Memory B cell (primary cell): ENCODE results near the gene ZNF784.
A peak's percentile ranks its signal among the peaks of the same experiment; 100 is the strongest.

Source experiments
- ATAC-seq: fragments of 150-1000 bp; cut with Tn5 transposase; 2 replicates; pipeline ENCODE4 v1.10.0; 2021; ENCODE audit warnings: low read depth, mild to moderate bottlenecking, moderate library complexity
- DNase-seq, 2 donors: peaks; one replicate each; pipeline ENCODE4 v3.0.0; 2022; ENCODE audit warnings: low spot score in 2 of 2
- H3K27ac Mint-ChIP-seq: one replicate; pipeline ENCODE4 v1.8.0; 2022; ENCODE audit warnings: mild to moderate bottlenecking, moderate library complexity, mixed read lengths
- H3K27me3 Mint-ChIP-seq: one replicate; pipeline ENCODE4 v1.8.0; 2022; ENCODE audit warnings: mixed read lengths
- H3K36me3 Mint-ChIP-seq: one replicate; pipeline ENCODE4 v1.8.0; 2022; ENCODE audit warnings: mild to moderate bottlenecking, mixed read lengths
- H3K4me1 Mint-ChIP-seq: one replicate; pipeline ENCODE4 v1.8.0; 2022; ENCODE audit warnings: mixed read lengths
- H3K4me3 Mint-ChIP-seq: one replicate; pipeline ENCODE4 v1.8.0; 2022; ENCODE audit warnings: mild to moderate bottlenecking, moderate library complexity, mixed read lengths
- H3K9me3 Mint-ChIP-seq: one replicate; pipeline ENCODE4 v1.8.0; 2022; ENCODE audit warnings: mixed read lengths

Gene ZNF784

DNA sequence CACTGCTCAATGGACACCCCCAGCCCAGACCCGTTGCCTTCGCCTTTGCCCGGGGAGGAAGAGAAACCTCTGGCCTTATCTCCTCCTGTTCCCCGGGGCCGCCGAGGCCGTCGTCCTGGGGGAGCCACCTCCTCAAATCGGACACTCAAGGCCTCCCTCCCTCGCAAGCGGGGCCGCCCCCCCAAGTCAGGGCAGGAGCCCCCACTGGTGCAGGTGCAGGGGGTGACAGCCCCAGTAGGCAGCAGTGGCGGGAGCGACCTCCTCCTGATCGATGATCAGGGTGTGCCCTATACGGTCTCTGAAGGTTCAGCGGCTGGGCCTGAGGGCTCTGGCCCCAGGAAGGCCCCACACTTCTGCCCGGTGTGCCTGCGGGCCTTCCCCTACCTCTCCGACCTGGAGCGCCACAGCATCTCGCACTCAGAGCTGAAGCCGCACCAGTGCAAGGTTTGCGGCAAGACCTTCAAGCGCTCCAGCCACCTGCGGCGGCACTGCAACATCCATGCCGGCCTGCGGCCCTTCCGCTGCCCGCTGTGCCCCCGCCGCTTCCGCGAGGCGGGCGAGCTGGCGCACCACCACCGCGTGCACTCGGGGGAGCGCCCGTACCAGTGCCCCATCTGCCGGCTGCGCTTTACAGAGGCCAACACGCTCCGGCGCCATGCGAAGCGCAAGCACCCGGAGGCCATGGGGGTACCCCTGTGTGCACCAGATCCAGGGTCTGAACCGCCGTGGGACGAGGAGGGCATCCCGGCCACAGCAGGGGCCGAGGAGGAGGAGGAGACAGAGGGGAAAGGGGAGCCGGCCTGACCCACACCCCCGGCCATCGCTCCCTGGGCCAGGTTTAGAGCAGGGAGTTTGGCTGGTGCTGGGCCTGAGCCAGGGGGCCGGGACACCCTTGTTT, 22.0 kb downstream of the ZNF784 start:
- DNase-seq = no peak
- H3K4me3 Mint-ChIP-seq = peak overlapping the region; percentile 85
- peaks cover 6% of the 10 kb centered on the region for H3K9me3 Mint-ChIP-seq
- H3K4me1 Mint-ChIP-seq = peaks cover 30% of the 10 kb centered on the region
- no peaks in the 10 kb centered on the region for H3K27me3 Mint-ChIP-seq
- ATAC-seq = no peak
- H3K27ac Mint-ChIP-seq = no peak overlapping the region
- peaks cover 12% of the 10 kb centered on the region for H3K36me3 Mint-ChIP-seq

DNA sequence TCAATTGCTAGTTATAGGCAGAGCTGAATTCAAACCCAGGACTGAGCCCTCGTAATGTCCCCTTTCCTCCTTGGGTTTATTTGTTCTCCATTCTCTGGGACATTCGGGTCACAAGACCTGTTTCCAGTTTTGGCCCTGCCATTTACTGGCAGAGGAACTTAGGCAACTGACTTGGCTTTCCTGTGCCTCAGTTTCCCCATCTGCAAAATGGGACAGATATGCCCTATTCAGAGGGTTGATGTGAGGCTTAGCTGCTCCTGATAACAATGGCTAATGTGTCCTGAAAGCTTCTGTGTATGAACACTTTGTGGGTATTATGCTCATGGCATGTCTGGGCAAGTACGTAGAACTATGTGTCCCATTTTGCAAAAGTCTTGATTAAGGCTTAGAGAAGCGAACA, 23.3 kb downstream of the ZNF784 start:
- peak overlapping the region; percentile 58 for H3K27ac Mint-ChIP-seq
- peaks cover 6% of the 10 kb centered on the region for H3K9me3 Mint-ChIP-seq
- no peaks in the 10 kb centered on the region for H3K27me3 Mint-ChIP-seq
- ATAC-seq (no peak), DNase-seq (no peak)
- H3K4me1 Mint-ChIP-seq = peaks cover 25% of the 10 kb centered on the region
- peak overlapping the region; percentile 85 for H3K4me3 Mint-ChIP-seq
- H3K36me3 Mint-ChIP-seq = peaks cover 19% of the 10 kb centered on the region

DNA sequence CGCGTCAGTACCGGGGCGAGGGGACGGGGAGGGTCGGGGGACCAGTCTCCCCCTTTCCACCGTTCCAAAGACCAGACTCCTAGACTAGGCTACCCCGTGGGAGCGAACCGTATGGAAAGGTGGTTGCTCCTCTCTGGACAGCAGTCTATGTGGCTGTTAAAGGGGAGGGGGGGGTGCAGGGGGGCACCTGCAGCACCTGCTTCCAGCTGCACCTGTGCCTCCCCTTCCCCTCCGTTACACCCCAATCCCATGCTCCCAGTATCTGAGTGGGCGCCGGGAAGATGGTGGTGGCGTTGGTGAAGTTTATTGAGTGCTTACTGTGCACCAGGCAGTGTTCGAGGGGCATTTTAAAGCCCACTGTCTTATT, 23.7 kb downstream of the ZNF784 start:
- peaks cover 22% of the 10 kb centered on the region for H3K4me1 Mint-ChIP-seq
- peaks cover 24% of the 10 kb centered on the region for H3K36me3 Mint-ChIP-seq
- peak overlapping the region; percentile 85 for H3K4me3 Mint-ChIP-seq
- H3K27me3 Mint-ChIP-seq = no peaks in the 10 kb centered on the region
- DNase-seq (no peak), ATAC-seq (no peak)
- no peak overlapping the region for H3K27ac Mint-ChIP-seq
- H3K9me3 Mint-ChIP-seq = peaks cover 8% of the 10 kb centered on the region

DNA sequence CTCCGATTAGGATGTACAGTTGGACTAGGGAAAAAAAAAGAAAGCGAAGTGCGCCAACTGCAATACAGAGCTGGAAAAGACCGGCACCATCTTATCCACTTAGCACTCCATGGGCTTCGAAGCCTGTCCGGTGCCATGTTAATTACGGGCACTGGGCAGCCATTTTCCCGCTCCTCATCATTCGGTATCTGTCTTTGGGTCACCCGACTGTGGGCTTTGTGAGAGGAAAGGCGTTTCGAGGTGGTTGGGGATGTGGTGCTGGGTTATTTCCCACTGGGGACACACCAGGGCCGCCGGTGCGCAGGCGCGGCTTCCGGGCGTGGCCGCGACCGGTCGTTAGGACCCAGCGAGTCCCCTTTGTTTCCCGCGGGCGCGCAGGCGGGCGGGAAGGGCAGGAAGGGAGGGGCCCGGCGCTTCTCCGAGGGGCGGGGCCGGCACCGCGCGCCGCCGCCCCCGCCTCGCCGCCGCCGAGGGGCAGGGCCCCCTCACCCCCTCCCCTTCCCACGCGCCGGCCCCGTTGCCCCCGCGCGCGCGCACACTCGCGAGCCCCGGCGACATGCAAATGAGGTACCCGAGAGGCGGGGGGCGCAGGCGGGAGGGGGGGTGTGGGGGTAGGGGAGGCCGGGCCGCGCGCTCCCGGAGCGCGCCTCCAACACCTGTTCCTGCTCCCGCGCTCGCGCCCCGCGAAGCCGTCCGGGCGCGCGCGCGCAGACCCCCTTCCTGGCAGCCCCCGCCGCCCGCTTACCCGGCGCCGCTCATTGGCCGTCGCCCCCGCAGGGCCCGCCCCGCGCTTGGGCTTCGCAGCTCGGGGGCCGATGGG, 24.3 kb downstream of the ZNF784 start, which contains the start of gene ZNF524:
ZNF524 (plus strand) TSS at position 447 of the 820 bp plus-strand sequence. CDS start 1,825 bp downstream, outside the sequence.
- H3K9me3 Mint-ChIP-seq = peaks cover 8% of the 10 kb centered on the region
- peak; percentile 77 to 91 for DNase-seq
- H3K27me3 Mint-ChIP-seq = no peaks in the 10 kb centered on the region
- peak within 1 kb of the TSS; percentile 97 for H3K27ac Mint-ChIP-seq
- H3K4me3 Mint-ChIP-seq = peak within 1 kb of the TSS; percentile 98
- ATAC-seq = peak; percentile 61
- peaks cover 30% of the 10 kb centered on the region for H3K36me3 Mint-ChIP-seq
- peaks cover 22% of the 10 kb centered on the region for H3K4me1 Mint-ChIP-seq

- H3K4me1 Mint-ChIP-seq = peaks cover 18% of the 10 kb centered on the region
Observed at GRCh38 chr19:55599468-55599841, 24.9 kb downstream of the ZNF784 start, which contains the start of gene FIZ1. TSS of gene FIZ1 (minus strand) at chr19:55599517. CDS start at chr19:55597865, 1,652 bp downstream.

GRCh38 chr19:55598719-55599467, 25.5 kb downstream of the ZNF784 start:
- Mint-ChIP-seq H3K27ac (peak overlapping the region; percentile 97), H3K27me3 (no peaks in the 10 kb centered on the region), H3K36me3 (peaks cover 34% of the 10 kb centered on the region), H3K4me3 (peak overlapping the region; percentile 98), H3K9me3 (peaks cover 8% of the 10 kb centered on the region), H3K4me1 (peaks cover 17% of the 10 kb centered on the region)
- DNase-seq = peak; percentile 99
- peak; percentile 67 for ATAC-seq

More at GRCh38 chr19:55599468-55599841, 24.9 kb downstream of the ZNF784 start, which contains the start of gene FIZ1:
- H3K36me3 Mint-ChIP-seq = peaks cover 34% of the 10 kb centered on the region
- peak within 1 kb of the TSS; percentile 98 for H3K4me3 Mint-ChIP-seq
- DNase-seq (peak in 1 of 2 donors; percentile 92), ATAC-seq (peak; percentile 67)
- peak within 1 kb of the TSS; percentile 97 for H3K27ac Mint-ChIP-seq
- H3K9me3 Mint-ChIP-seq = peaks cover 8% of the 10 kb centered on the region
- H3K27me3 Mint-ChIP-seq = no peaks in the 10 kb centered on the region

DNA sequence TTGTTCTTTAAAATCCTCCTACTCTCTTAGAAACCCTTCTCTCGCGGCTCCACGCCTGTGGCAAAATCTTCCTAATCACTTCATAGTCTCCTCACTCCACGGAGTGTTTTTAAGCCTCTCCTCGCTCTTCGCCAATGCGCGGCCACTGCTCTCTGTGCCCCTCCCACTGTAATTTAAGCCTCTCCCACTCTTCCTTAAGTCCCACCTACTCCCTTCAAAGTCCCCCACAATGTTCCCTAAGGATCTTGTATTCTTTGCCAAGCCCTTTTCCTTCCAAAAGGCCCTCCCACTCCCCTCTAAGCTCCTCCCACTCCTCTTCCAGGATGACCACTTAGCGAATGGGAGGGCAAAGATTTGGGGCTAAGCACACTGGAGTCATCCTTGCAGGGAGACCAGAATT, 26.3 kb downstream of the ZNF784 start:
- no peak overlapping the region for H3K4me3 Mint-ChIP-seq
- H3K9me3 Mint-ChIP-seq = peaks cover 8% of the 10 kb centered on the region
- no peak overlapping the region for H3K27ac Mint-ChIP-seq
- H3K27me3 Mint-ChIP-seq = no peaks in the 10 kb centered on the region
- ATAC-seq (no peak), DNase-seq (no peak)
- H3K36me3 Mint-ChIP-seq = peaks cover 37% of the 10 kb centered on the region
- H3K4me1 Mint-ChIP-seq = peaks cover 17% of the 10 kb centered on the region

GRCh38 chr19:55597501-55597921, 26.9 kb downstream of the ZNF784 start:
- Mint-ChIP-seq H3K4me3 (no peak overlapping the region), H3K27ac (no peak overlapping the region), H3K36me3 (peaks cover 37% of the 10 kb centered on the region), H3K4me1 (peaks cover 17% of the 10 kb centered on the region), H3K9me3 (peaks cover 8% of the 10 kb centered on the region), H3K27me3 (no peaks in the 10 kb centered on the region)
- ATAC-seq (no peak), DNase-seq (no peak)

DNA sequence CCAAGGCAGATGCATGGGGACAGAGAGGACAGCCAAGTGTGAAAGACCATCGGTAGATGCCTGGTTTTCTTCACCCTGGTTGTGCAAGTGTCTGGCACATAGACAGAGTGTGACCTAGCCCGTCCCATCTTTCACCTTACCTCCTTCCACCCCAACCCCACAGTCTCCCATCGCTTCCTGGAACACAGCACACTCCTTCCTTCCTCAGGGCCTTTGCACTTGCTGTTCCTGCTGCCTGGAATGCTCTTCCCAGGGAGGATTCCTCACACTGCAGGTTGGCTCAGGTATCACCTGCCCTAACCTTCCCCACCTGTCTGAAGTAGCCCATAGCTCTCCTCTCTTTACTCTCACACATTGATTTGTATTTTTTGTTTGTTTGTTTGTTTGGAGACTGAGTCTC, 28.1 kb downstream of the ZNF784 start:
- H3K27ac Mint-ChIP-seq = no peak overlapping the region
- H3K27me3 Mint-ChIP-seq = no peaks in the 10 kb centered on the region
- H3K4me3 Mint-ChIP-seq = no peak overlapping the region
- DNase-seq (no peak), ATAC-seq (no peak)
- peaks cover 40% of the 10 kb centered on the region for H3K36me3 Mint-ChIP-seq
- H3K9me3 Mint-ChIP-seq = peaks cover 8% of the 10 kb centered on the region
- peaks cover 14% of the 10 kb centered on the region for H3K4me1 Mint-ChIP-seq

DNA sequence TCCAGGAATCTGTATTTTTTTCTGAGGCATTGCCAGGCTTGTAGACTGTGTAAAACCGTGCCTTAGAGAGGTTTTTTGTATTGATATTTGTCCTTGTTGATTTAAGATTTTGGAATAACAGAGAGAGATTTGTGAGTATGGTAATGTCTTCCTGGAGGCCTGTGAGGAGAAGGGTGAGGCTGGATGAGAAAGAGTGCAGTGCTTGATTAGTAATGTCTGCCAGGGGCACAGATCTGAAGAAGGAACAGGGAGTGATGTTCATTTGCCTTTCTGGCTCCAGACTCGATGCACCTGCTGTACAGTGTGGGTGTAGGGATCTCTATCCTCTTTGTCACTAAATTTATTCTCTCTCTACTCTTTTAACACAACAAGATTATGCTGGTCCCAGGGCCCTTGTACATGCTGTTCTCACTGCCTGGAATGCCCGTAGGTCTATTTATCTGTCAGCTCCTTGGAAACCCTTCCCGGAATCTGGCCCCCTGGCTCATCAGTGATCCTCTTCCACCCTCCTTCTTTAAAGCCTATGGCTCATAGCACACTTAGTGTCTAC, 29.3 kb downstream of the ZNF784 start:
- H3K36me3 Mint-ChIP-seq = peaks cover 42% of the 10 kb centered on the region
- H3K9me3 Mint-ChIP-seq = peaks cover 8% of the 10 kb centered on the region
- no peaks in the 10 kb centered on the region for H3K27me3 Mint-ChIP-seq
- H3K4me1 Mint-ChIP-seq = peaks cover 11% of the 10 kb centered on the region
- DNase-seq (no peak), ATAC-seq (no peak)
- H3K27ac Mint-ChIP-seq = no peak overlapping the region
- no peak overlapping the region for H3K4me3 Mint-ChIP-seq

DNA sequence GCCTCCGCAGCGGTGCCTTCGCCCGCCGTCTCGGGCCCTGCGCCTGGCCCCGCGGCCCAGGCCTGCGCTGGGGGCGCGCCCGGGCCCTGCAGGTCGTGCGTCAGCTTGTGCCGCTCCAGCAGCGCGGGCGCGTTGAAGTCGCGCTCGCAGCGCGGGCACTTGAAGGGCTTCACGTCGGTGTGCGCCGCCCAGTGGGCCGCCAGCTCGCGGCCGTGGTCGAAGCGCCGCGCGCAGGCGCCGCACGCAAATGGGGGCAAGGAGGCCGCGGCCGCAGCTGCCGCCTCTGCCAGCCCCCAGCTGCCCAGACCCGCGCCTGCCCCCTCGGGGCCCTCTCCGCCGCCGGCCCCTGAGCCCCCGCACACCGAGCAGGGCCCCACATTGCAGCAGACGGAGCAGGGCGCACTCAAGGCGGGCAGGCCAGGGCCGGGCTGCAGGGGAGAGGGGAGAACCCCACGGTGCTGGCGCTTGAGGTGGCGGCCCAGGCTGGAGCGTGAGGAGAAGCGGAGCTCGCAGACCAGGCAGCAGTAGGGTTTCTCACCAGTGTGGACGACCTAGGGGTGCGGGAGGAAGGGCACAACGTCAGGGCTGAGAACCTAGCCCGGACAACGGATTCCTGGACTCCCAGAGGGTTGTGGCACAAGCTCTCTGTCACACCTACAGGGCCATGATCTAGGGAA, 31.1 kb downstream of the ZNF784 start:
- H3K4me1 Mint-ChIP-seq = peaks cover 6% of the 10 kb centered on the region

DNA sequence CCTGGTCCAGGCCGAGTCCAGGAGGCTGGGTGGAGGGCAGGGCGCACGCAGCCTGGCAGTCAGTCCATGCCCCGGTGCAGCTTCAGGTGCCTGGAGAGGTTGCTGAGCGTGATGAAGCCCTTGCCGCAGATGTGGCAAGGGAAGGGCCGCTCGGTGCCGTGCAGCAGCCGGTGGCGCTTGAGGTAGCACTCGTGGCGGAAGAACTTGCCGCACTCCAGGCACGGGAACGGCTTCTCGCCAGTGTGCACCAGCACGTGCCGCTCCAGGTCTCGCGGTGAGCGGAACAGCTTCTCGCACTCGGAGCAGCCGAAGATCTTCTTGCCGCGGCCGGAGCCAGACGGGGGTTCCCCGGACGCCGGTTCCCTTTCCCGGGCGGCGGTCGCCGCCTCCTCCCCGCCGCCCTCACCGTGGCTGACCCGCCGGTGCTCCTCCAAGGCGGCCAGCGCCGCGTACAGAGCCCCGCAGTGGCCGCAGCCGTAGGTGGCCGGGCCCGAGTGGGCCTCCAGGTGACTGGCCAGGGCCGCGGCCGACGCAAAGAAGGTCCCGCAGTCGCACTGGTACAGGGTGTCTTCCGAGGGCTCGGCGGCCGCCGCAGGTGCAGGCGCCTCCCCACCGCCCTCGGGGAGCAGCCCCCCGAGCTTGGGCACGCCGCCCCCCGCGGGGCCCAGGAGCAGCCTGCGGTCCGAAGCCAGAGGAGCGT, 31.8 kb downstream of the ZNF784 start:
- DNase-seq (no peak), ATAC-seq (no peak)
- Mint-ChIP-seq H3K4me1 (peaks cover 3% of the 10 kb centered on the region), H3K4me3 (no peak overlapping the region), H3K27ac (no peak overlapping the region), H3K9me3 (peaks cover 2% of the 10 kb centered on the region), H3K36me3 (peaks cover 33% of the 10 kb centered on the region), H3K27me3 (no peaks in the 10 kb centered on the region)

More for the DNA sequence above, 31.1 kb downstream of the ZNF784 start:
- peaks cover 38% of the 10 kb centered on the region for H3K36me3 Mint-ChIP-seq
- H3K27ac Mint-ChIP-seq = no peak overlapping the region
- H3K9me3 Mint-ChIP-seq = peaks cover 5% of the 10 kb centered on the region
- H3K4me3 Mint-ChIP-seq = no peak overlapping the region
- no peaks in the 10 kb centered on the region for H3K27me3 Mint-ChIP-seq
- DNase-seq (no peak), ATAC-seq (no peak)
